ENCODE data around the gene AMPD3. TPM values are rescaled to one million over a fixed set of nuclear protein-coding genes. Genes with fewer than 3 reads are reported as not detected.

Gene AMPD3
- total and polyA plus RNA-seq, 7 donors, result 23.5 to 120 (median 67.7) TPM

GRCh38 chr11:10514709-10515108 lies 59.6 kb downstream of the AMPD3 start:
- no peak for DNase-seq
- H3K4me1 ChIP-seq, result peaks cover 9% of the 10 kb centered on the region
- intact Hi-C loops (cut with DNase I), result loop anchor here (5.0 to 10.0 kb wide), 4 partner anchors 60 to 220 kb away; partner anchors contain the start of gene AMPD3 (in 1 of the 2)
- no peaks in the 10 kb centered on the region for H3K9me3 ChIP-seq
- TF ChIP-seq, protein P1, sequence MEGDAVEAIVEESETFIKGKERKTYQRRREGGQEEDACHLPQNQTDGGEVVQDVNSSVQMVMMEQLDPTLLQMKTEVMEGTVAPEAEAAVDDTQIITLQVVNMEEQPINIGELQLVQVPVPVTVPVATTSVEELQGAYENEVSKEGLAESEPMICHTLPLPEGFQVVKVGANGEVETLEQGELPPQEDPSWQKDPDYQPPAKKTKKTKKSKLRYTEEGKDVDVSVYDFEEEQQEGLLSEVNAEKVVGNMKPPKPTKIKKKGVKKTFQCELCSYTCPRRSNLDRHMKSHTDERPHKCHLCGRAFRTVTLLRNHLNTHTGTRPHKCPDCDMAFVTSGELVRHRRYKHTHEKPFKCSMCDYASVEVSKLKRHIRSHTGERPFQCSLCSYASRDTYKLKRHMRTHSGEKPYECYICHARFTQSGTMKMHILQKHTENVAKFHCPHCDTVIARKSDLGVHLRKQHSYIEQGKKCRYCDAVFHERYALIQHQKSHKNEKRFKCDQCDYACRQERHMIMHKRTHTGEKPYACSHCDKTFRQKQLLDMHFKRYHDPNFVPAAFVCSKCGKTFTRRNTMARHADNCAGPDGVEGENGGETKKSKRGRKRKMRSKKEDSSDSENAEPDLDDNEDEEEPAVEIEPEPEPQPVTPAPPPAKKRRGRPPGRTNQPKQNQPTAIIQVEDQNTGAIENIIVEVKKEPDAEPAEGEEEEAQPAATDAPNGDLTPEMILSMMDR (IDR thresholded peaks at IDR 0.05), result no peak
- peaks cover 0 to 24% of the 10 kb centered on the region in 2 donors for H3K36me3 ChIP-seq (ENCODE audit: insufficient read depth in 1 of 2, low read depth in 1 of 2)
- WGBS, 3 donors, result 68 to 75% (median 73%) methylated on average over 2 of the region's 2 CpGs
- ATAC-seq, result peak; percentile 37 to 52 (median 51)
- H3K4me3 ChIP-seq, result no peak overlapping the region
- no peaks in the 10 kb centered on the region for H3K27me3 ChIP-seq (ENCODE audit: insufficient read depth in 3 of 3, low read length in 2 of 3)
- H3K27ac ChIP-seq, result no peak overlapping the region

GRCh38 chr11:10515418-10515817 lies 60.4 kb downstream of the AMPD3 start:
- Histone ChIP-seq H3K4me1 (peaks cover 9% of the 10 kb centered on the region), H3K9me3 (no peaks in the 10 kb centered on the region), H3K27ac (no peak overlapping the region), H3K27me3 (ENCODE audit: insufficient read depth in 3 of 3, low read length in 2 of 3) (no peaks in the 10 kb centered on the region), H3K36me3 (ENCODE audit: insufficient read depth in 1 of 2, low read depth in 1 of 2) (peaks cover 0 to 30% of the 10 kb centered on the region in 2 donors), H3K4me3 (no peak overlapping the region)
- TF ChIP-seq, protein P1 (IDR thresholded peaks at IDR 0.05), result no peak
- ATAC-seq (no peak), DNase-seq (no peak)
- intact Hi-C loops (cut with DNase I), result loop anchor here (5.0 to 10.0 kb wide), 3 partner anchors 61 to 219 kb away; partner anchors contain the start of gene AMPD3 (in 1 of the 2)
- WGBS, 3 donors, result 94% methylated on average over 3 of the region's 3 CpGs

DNA sequence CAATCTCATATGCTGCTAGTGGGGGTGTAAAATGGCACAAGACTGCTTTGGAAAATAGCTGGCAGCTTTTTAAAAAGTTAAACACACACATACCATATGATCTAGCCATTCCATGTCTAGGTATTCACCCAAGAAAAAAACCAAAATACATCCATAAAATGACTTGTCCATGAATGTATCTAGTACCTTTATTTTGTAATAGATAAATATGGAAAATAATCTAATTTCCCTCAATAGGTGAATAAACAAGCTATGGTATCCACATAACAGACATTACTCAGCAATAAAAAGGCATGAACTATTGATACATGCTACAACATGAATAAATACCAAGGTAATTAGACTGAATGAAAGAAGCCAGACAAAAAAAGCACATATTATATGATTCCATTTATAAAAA lies 63.1 kb downstream of the AMPD3 start:
- DNase-seq (no peak), ATAC-seq (no peak)
- no peak overlapping the region for H3K4me3 ChIP-seq
- H3K27ac ChIP-seq, result no peak overlapping the region
- intact Hi-C loops (cut with DNase I), result loop anchor here (5.0 to 10.0 kb wide), 3 partner anchors 63 to 217 kb away; partner anchors contain the start of gene AMPD3 (in 1 of the 2)
- peaks cover 3 to 56% of the 10 kb centered on the region in 2 donors for H3K36me3 ChIP-seq (ENCODE audit: insufficient read depth in 1 of 2, low read depth in 1 of 2)
- TF ChIP-seq, protein P1 (IDR thresholded peaks at IDR 0.05), result no peak
- H3K9me3 ChIP-seq, result no peaks in the 10 kb centered on the region
- no peaks in the 10 kb centered on the region for H3K27me3 ChIP-seq (ENCODE audit: insufficient read depth in 3 of 3, low read length in 2 of 3)
- peaks cover 13% of the 10 kb centered on the region for H3K4me1 ChIP-seq

DNA sequence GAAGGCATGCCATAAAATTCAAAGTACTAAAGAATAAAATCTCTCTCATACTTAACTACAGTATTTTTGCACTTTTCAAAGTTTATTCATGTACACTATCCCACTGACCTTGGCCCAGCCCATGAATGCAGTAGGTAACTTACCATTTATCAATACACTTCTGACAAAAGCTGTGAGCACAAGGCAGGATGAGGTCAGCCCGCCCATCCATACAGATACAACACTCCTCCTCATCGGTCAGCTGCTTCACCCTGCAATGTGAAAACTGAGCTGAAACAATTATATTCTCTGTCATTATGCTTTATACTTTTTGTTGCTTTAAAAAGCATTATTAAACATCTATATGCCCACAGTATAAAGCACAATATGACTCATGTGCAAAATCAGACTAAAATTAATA lies 63.8 kb downstream of the AMPD3 start:
- peaks cover 3 to 62% of the 10 kb centered on the region in 2 donors for H3K36me3 ChIP-seq (ENCODE audit: insufficient read depth in 1 of 2, low read depth in 1 of 2)
- intact Hi-C loops (cut with DNase I), result loop anchor here (5.0 to 10.0 kb wide), 3 partner anchors 64 to 216 kb away; partner anchors contain the start of gene AMPD3 (in 1 of the 2)

More for the DNA sequence above, 63.8 kb downstream of the AMPD3 start:
- WGBS, 3 donors, result 91 to 97% (median 96%) methylated on average over 2 of the region's 2 CpGs
- Histone ChIP-seq H3K4me3 (no peak overlapping the region), H3K9me3 (no peaks in the 10 kb centered on the region), H3K4me1 (peaks cover 13% of the 10 kb centered on the region), H3K27me3 (ENCODE audit: insufficient read depth in 3 of 3, low read length in 2 of 3) (no peaks in the 10 kb centered on the region), H3K27ac (no peak overlapping the region)
- TF ChIP-seq, protein P1 (IDR thresholded peaks at IDR 0.05), result no peak
- DNase-seq (no peak), ATAC-seq (peak in 2 of 4 donors; percentile 10 to 15)
